ENCODE data around the gene TMEM222.

DNA sequence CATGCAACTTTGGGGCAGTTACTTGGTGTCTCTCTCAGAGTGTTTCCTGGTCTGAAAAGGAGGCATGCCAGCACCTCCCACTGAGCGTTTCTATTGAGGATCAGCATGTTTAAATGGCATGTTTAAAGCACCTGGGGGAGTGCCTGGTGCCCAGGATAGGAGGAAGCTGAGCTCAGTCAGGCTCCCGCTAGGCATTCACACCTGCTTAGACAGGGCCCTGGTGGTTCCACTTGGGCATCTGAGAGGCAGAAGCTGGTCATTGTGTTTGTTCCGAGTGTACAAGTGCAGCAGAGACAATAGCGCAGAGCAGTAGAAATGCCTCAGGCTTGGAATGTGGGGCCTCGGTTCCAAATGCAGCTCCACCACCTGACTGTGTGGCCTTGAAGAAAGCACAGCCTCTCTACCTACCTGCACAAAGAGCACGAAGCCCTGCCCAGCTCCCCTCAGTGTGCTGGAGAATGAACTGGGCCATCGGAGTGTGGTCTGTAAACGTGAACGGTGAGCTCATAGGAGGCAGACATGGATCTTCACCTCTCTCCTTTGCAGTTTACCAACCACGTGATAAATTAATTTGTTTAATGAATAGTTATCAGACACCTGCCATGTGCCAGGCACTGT is 20.3 kb upstream of the TMEM222 start:
- TF ChIP-seq, protein P1, sequence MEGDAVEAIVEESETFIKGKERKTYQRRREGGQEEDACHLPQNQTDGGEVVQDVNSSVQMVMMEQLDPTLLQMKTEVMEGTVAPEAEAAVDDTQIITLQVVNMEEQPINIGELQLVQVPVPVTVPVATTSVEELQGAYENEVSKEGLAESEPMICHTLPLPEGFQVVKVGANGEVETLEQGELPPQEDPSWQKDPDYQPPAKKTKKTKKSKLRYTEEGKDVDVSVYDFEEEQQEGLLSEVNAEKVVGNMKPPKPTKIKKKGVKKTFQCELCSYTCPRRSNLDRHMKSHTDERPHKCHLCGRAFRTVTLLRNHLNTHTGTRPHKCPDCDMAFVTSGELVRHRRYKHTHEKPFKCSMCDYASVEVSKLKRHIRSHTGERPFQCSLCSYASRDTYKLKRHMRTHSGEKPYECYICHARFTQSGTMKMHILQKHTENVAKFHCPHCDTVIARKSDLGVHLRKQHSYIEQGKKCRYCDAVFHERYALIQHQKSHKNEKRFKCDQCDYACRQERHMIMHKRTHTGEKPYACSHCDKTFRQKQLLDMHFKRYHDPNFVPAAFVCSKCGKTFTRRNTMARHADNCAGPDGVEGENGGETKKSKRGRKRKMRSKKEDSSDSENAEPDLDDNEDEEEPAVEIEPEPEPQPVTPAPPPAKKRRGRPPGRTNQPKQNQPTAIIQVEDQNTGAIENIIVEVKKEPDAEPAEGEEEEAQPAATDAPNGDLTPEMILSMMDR (conservative IDR thresholded peaks at IDR 0.05; ENCODE audit: low read length) = no peak
- no peak for TF ChIP-seq EZH2phosphoT487 (IDR thresholded peaks at IDR 0.05; ENCODE audit: borderline replicate concordance)

Data from Loucy (cell line).